Activated CD8-positive, alpha-beta memory T cell treated with anti-CD3 and anti-CD28 coated beads for 1 hour (primary cell): ENCODE data around the gene SDK2.

Experiments
- DNase-seq, 2 donors: peaks; one replicate each; pipeline ENCODE4 v3.0.0-alpha.2; 2020; ENCODE audit warnings: low read depth in 1 of 2; ENCODE audit errors: extremely low read depth in 1 of 2

Gene SDK2

GRCh38 chr17:73588891-73589290 is 55.4 kb downstream of the SDK2 start:
- DNase-seq, result no peak

- DNase-seq, result no peak
Measured at GRCh38 chr17:73588301-73588846, 55.9 kb downstream of the SDK2 start.

- DNase-seq, result no peak
Measured at GRCh38 chr17:73586921-73587602, 57.2 kb downstream of the SDK2 start.

- DNase-seq, result no peak
Measured at GRCh38 chr17:73586275-73586832, 57.9 kb downstream of the SDK2 start.

GRCh38 chr17:73585583-73585982 is 58.7 kb downstream of the SDK2 start:
- DNase-seq, result no peak

- no peak for DNase-seq
Measured at GRCh38 chr17:73584987-73585386, 59.3 kb downstream of the SDK2 start.

- DNase-seq, result no peak
Measured at GRCh38 chr17:73584049-73584448, 60.2 kb downstream of the SDK2 start.

- DNase-seq, result no peak
Measured at GRCh38 chr17:73582821-73583220, 61.4 kb downstream of the SDK2 start.

GRCh38 chr17:73582359-73582758 is 61.9 kb downstream of the SDK2 start:
- DNase-seq, result no peak

- no peak for DNase-seq
Measured at GRCh38 chr17:73581379-73581778, 62.9 kb downstream of the SDK2 start.

GRCh38 chr17:73580073-73580710 is 64.1 kb downstream of the SDK2 start:
- no peak for DNase-seq

- DNase-seq, result no peak
Measured at GRCh38 chr17:73576556-73577098, 67.6 kb downstream of the SDK2 start.

- DNase-seq, result no peak
Measured at GRCh38 chr17:73575470-73576221, 68.6 kb downstream of the SDK2 start.

- no peak for DNase-seq
Measured at GRCh38 chr17:73571511-73572130, 72.6 kb downstream of the SDK2 start.

- DNase-seq, result no peak
Measured at GRCh38 chr17:73569762-73570319, 74.4 kb downstream of the SDK2 start.

GRCh38 chr17:73568934-73569333 is 75.3 kb downstream of the SDK2 start:
- no peak for DNase-seq

GRCh38 chr17:73566905-73567782 is 77.1 kb downstream of the SDK2 start:
- DNase-seq, result no peak

GRCh38 chr17:73564843-73565242 is 79.4 kb downstream of the SDK2 start:
- DNase-seq, result no peak

- no peak for DNase-seq
Measured at GRCh38 chr17:73562896-73563295, 81.3 kb downstream of the SDK2 start.
